Astrocyte of the cerebellum (primary cell): ENCODE results near the gene AKR7A3.

Experiments used
- DNase-seq: peaks from one replicate; pipeline ENCODE4 v3.0.0-alpha.2; 2011; ENCODE audit warnings: low read depth
- H3K4me3 ChIP-seq: 2 replicates; pipeline ENCODE4 v1.5.1; 2011; ENCODE audit warnings: mild to moderate bottlenecking, low read depth, low read length, moderate library complexity
- CTCF ChIP-seq: IDR thresholded peaks from 2 replicates; pipeline ENCODE4 v1.5.1; 2012; ENCODE audit warnings: low read length, low read depth, moderate library complexity, mild to moderate bottlenecking; ENCODE audit errors: missing control alignments
- in situ Hi-C: cut with HindIII; loops from 2 replicates; pipeline ENCODE4 v1.10.0; 2017; ENCODE audit warnings: low sequenced_read_pairs

AKR7A3 gene

GRCh38 chr1:19251305-19252196 lies 37.0 kb downstream of the AKR7A3 start, which contains the start of the genes EMC1 and MRTO4:
TSS of gene EMC1 (minus strand) at chr1:19251524. CDS start at chr1:19251509, 15 bp downstream.
TSS of gene MRTO4 (plus strand) at chr1:19251805. CDS start at chr1:19251836, 31 bp downstream.
- peak; percentile 38 for DNase-seq
- in situ Hi-C loops: no loop called here
- no peak for TF ChIP-seq CTCF
- H3K4me3 ChIP-seq: peak within 1 kb of the TSS; percentile 94

- H3K4me3 ChIP-seq: peak overlapping the region; percentile 94
- TF ChIP-seq CTCF: no peak
- DNase-seq: no peak
- in situ Hi-C loops: no loop called here
Observed at GRCh38 chr1:19250629-19251304, 37.8 kb downstream of the AKR7A3 start.

GRCh38 chr1:19240673-19241538 lies 47.7 kb downstream of the AKR7A3 start:
- peak; percentile 92 for TF ChIP-seq CTCF
- H3K4me3 ChIP-seq: no peak overlapping the region
- DNase-seq: peak; percentile 36
- in situ Hi-C loops: no loop called here

- in situ Hi-C loops: no loop called here
- no peak for DNase-seq
- H3K4me3 ChIP-seq: no peak overlapping the region
- no peak for TF ChIP-seq CTCF
Observed at GRCh38 chr1:19239876-19240275, 48.7 kb downstream of the AKR7A3 start.

GRCh38 chr1:19234224-19234623 lies 54.3 kb downstream of the AKR7A3 start:
- no peak for DNase-seq
- in situ Hi-C loops: no loop called here
- no peak for TF ChIP-seq CTCF
- no peak overlapping the region for H3K4me3 ChIP-seq
